ENCODE measurements around the gene MAGI3.
"Not testable (repeated sequence)": the region's sequence is repeated elsewhere in the genome, so short reads cannot be mapped to it uniquely, and the experiment has no call there.

MAGI3 gene

DNA sequence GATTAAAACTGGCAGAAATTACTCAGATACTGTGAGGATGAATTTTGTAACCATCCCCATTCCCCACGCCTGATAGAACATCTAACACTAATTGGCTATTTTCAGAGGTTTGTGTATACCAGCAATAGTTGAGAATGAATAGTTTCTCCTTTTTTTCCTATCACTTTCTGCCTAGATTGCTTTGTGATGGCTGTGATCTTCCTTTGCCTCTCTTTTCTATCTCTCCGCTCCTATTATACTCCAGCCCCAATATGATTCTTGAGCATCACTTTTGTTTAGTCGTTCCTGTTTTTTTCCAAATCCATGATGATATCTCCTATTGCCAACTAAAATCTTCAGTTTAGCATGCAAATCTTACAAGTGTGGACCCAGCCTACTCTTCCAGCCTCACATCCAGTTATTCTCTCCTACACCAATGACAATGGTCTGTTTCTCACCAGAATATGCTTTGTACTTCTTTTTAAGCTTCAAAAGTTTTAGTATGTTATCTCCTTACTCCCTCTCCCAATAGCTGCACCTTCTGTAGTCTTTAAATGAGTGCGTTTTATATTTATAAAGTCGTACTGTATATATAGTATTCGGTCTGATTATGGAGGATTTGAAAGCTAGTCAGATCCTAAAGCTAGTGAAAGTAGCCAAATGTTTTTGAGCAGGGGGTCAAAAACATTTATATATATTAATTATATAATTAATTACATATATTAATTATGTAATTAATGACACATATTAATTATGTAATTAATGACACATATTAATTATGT lies 25.2 kb downstream of the MAGI3 start:
- Histone ChIP-seq H4K91ac (ENCODE audit: low read depth, low read length, poor library complexity) (no peak overlapping the region), H3K4ac (ENCODE audit: low read length) (no peak overlapping the region), H2AFZ (ENCODE audit: low read length) (no peak overlapping the region), H3K4me3 (ENCODE audit: low read length in 2 of 2) (no peak overlapping the region), H3K27me3 (ENCODE audit: control insufficient read depth in 3 of 3, insufficient read depth in 3 of 3, low read depth in 1 of 3, low read length in 3 of 3) (no peaks in the 10 kb centered on the region), H2BK5ac (ENCODE audit: low read length) (no peak overlapping the region), H3K36me3 (replicated peaks in 1 of 2; ENCODE audit: control insufficient read depth in 2 of 2, insufficient read depth in 2 of 2, low read length in 2 of 2) (no peaks in the 10 kb centered on the region), H3K4me1 (ENCODE audit: control insufficient read depth in 2 of 2, insufficient read depth in 1 of 2, low read depth in 1 of 2, low read length in 2 of 2) (no peaks in the 10 kb centered on the region), H2BK12ac (ENCODE audit: low read length) (no peak overlapping the region), H2AK5ac (ENCODE audit: low read depth, low read length) (no peak overlapping the region), H3K23ac (ENCODE audit: low read depth, low read length, poor library complexity) (no peak overlapping the region), H3K18ac (ENCODE audit: low read length) (no peak overlapping the region), H3K79me1 (ENCODE audit: low read depth, low read length) (no peaks in the 10 kb centered on the region), H2BK120ac (ENCODE audit: low read depth, low read length) (no peak overlapping the region), H3K27ac (replicated peaks; ENCODE audit: low read length) (no peak overlapping the region), H3K14ac (ENCODE audit: low read length) (no peak overlapping the region), H3K4me2 (ENCODE audit: insufficient read depth, low read length, poor library complexity, severe bottlenecking) (no peak overlapping the region), H3K9me3 (replicated peaks in 1 of 2; ENCODE audit: control insufficient read depth in 2 of 2, insufficient read depth in 1 of 2, low read depth in 1 of 2, low read length in 2 of 2) (no peaks in the 10 kb centered on the region), H2BK15ac (ENCODE audit: low read length) (no peak overlapping the region), H4K8ac (ENCODE audit: low read depth, low read length) (no peak overlapping the region), H3K9ac (ENCODE audit: low read depth, low read length, poor library complexity) (no peak overlapping the region)
- no peak for DNase-seq (ENCODE audit: low spot score)
- no CpG with 5 or more reads among the region's 6 CpGs for WGBS, 2 donors (ENCODE audit: extremely low coverage in 2 of 2, insufficient read length in 2 of 2, insufficient replicate concordance in 1 of 2)

DNA sequence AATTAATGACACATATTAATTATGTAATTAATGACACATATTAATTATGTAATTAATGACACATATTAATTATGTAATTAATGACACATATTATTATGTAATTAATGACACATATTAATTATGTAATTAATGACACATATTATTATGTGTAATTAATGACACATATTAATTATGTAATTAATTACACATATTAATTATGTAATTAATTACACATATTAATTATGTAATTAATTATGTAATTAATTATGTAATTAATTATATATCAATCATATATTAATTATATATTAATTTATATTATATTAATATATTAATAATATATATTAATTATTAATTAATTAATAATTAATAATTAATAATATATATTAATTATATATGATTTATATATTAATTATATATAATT lies 25.8 kb downstream of the MAGI3 start:
- H3K4me2 ChIP-seq (ENCODE audit: insufficient read depth, low read length, poor library complexity, severe bottlenecking); H2AK5ac ChIP-seq (ENCODE audit: low read depth, low read length); H4K8ac ChIP-seq (ENCODE audit: low read depth, low read length); H3K23ac ChIP-seq (ENCODE audit: low read depth, low read length, poor library complexity); H3K4me3 ChIP-seq (ENCODE audit: low read length in 2 of 2); H3K9me3 ChIP-seq (replicated peaks in 1 of 2; ENCODE audit: control insufficient read depth in 2 of 2, insufficient read depth in 1 of 2, low read depth in 1 of 2, low read length in 2 of 2); H3K4ac ChIP-seq (ENCODE audit: low read length); H3K14ac ChIP-seq (ENCODE audit: low read length); H3K4me1 ChIP-seq (ENCODE audit: control insufficient read depth in 2 of 2, insufficient read depth in 1 of 2, low read depth in 1 of 2, low read length in 2 of 2); H3K36me3 ChIP-seq (replicated peaks in 1 of 2; ENCODE audit: control insufficient read depth in 2 of 2, insufficient read depth in 2 of 2, low read length in 2 of 2); H3K9ac ChIP-seq (ENCODE audit: low read depth, low read length, poor library complexity); DNase-seq (ENCODE audit: low spot score); H3K27me3 ChIP-seq (ENCODE audit: control insufficient read depth in 3 of 3, insufficient read depth in 3 of 3, low read depth in 1 of 3, low read length in 3 of 3); H4K91ac ChIP-seq (ENCODE audit: low read depth, low read length, poor library complexity); H2BK120ac ChIP-seq (ENCODE audit: low read depth, low read length); H2AFZ ChIP-seq (ENCODE audit: low read length); H3K79me1 ChIP-seq (ENCODE audit: low read depth, low read length); H2BK15ac ChIP-seq (ENCODE audit: low read length); H3K27ac ChIP-seq (replicated peaks; ENCODE audit: low read length); H2BK12ac ChIP-seq (ENCODE audit: low read length); H2BK5ac ChIP-seq (ENCODE audit: low read length); H3K18ac ChIP-seq (ENCODE audit: low read length): not testable (repeated sequence)

DNA sequence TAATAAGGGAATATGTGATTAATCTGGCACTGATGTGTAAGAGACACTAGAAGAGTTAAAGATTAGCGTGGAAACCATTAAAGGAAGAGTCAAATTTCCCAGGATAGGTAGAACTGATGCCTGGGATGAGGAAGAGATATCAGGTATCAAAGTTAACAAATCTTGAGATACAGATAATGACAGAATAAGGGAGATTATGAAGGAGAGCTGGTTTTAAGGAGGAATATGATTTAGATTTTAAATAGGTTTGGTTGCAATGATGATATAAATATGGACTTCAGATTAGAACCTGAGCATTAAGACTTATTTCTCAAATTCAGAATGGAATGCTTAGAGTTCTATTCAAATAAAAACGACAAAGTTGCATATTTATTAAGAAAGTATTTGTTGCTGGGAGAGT lies 26.2 kb downstream of the MAGI3 start:
- H3K79me1 ChIP-seq (ENCODE audit: low read depth, low read length), result no peaks in the 10 kb centered on the region
- no peak overlapping the region for H2BK5ac ChIP-seq (ENCODE audit: low read length)
- no peak overlapping the region for H3K9ac ChIP-seq (ENCODE audit: low read depth, low read length, poor library complexity)
- no peaks in the 10 kb centered on the region for H3K9me3 ChIP-seq (replicated peaks in 1 of 2; ENCODE audit: control insufficient read depth in 2 of 2, insufficient read depth in 1 of 2, low read depth in 1 of 2, low read length in 2 of 2)
- no peaks in the 10 kb centered on the region for H3K36me3 ChIP-seq (replicated peaks in 1 of 2; ENCODE audit: control insufficient read depth in 2 of 2, insufficient read depth in 2 of 2, low read length in 2 of 2)
- H3K27me3 ChIP-seq (ENCODE audit: control insufficient read depth in 3 of 3, insufficient read depth in 3 of 3, low read depth in 1 of 3, low read length in 3 of 3), result no peaks in the 10 kb centered on the region
- H2AFZ ChIP-seq (ENCODE audit: low read length), result no peak overlapping the region
- H2BK12ac ChIP-seq (ENCODE audit: low read length), result no peak overlapping the region
- H3K4ac ChIP-seq (ENCODE audit: low read length), result no peak overlapping the region
- H3K4me2 ChIP-seq (ENCODE audit: insufficient read depth, low read length, poor library complexity, severe bottlenecking), result no peak overlapping the region
- no peak overlapping the region for H3K14ac ChIP-seq (ENCODE audit: low read length)
- no peak overlapping the region for H3K18ac ChIP-seq (ENCODE audit: low read length)
- H3K4me3 ChIP-seq (ENCODE audit: low read length in 2 of 2), result no peak overlapping the region
- H2BK120ac ChIP-seq (ENCODE audit: low read depth, low read length), result no peak overlapping the region
- H2AK5ac ChIP-seq (ENCODE audit: low read depth, low read length), result no peak overlapping the region
- no CpG with 5 or more reads among the region's 2 CpGs for WGBS, 2 donors (ENCODE audit: extremely low coverage in 2 of 2, insufficient read length in 2 of 2, insufficient replicate concordance in 1 of 2)
- H3K23ac ChIP-seq (ENCODE audit: low read depth, low read length, poor library complexity), result no peak overlapping the region
- no peak overlapping the region for H2BK15ac ChIP-seq (ENCODE audit: low read length)
- H4K8ac ChIP-seq (ENCODE audit: low read depth, low read length), result no peak overlapping the region
- H3K27ac ChIP-seq (replicated peaks; ENCODE audit: low read length), result no peak overlapping the region
- H3K4me1 ChIP-seq (ENCODE audit: control insufficient read depth in 2 of 2, insufficient read depth in 1 of 2, low read depth in 1 of 2, low read length in 2 of 2), result no peaks in the 10 kb centered on the region
- no peak overlapping the region for H4K91ac ChIP-seq (ENCODE audit: low read depth, low read length, poor library complexity)
- DNase-seq (ENCODE audit: low spot score), result no peak

DNA sequence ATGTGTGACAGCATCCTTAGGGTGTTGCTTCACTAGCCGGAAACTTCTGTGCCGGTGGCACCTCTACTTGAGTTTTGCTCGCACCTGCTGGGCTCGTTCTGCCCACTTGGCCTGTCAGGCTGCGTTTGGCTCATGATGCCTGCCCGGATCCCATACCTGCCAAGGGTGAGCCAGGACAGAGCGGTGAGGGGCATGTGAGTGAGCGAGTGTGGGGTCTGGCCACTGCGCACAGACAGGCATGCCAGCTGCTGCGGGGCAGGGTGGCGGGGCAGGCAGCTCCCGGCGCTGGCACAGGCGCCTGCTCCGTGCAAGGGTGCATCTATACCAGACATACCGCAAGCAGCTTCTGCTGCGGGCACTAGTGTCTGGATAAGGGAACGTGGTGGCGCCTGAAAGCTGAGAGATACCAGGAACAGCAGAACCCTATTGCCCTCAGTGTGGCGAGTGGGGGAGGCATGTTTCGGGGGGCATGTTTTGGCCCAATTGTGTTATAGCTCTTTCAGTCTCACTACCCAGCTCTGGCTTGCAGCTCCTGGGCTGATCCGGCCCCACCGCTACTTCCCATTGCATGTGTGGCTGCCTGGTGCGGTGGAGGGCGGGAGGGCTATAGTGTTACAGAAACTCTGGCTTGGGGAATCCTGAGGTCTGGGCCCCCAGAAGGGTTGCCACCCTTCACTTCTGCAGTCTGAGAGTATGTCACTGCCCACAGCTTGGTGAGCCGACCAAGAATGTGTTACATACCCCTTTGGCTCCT lies 32.2 kb downstream of the MAGI3 start:
- H4K91ac ChIP-seq (ENCODE audit: low read depth, low read length, poor library complexity), result no peak overlapping the region
- H3K18ac ChIP-seq (ENCODE audit: low read length), result peak overlapping the region; percentile 80
- peaks cover 5% of the 10 kb centered on the region for H3K79me1 ChIP-seq (ENCODE audit: low read depth, low read length)
- DNase-seq (ENCODE audit: low spot score), result no peak
- peak overlapping the region; percentile 71 for H3K14ac ChIP-seq (ENCODE audit: low read length)
- no peak overlapping the region for H2BK15ac ChIP-seq (ENCODE audit: low read length)
- no peak overlapping the region for H3K4ac ChIP-seq (ENCODE audit: low read length)
- no peak overlapping the region for H2BK120ac ChIP-seq (ENCODE audit: low read depth, low read length)
- no CpG with 5 or more reads among the region's 26 CpGs for WGBS, 2 donors (ENCODE audit: extremely low coverage in 2 of 2, insufficient read length in 2 of 2, insufficient replicate concordance in 1 of 2)
- no peak overlapping the region for H2BK5ac ChIP-seq (ENCODE audit: low read length)
- no peak overlapping the region for H3K4me2 ChIP-seq (ENCODE audit: insufficient read depth, low read length, poor library complexity, severe bottlenecking)
- peaks cover 3 to 15% of the 10 kb centered on the region in 2 donors for H3K9me3 ChIP-seq (replicated peaks in 1 of 2; ENCODE audit: control insufficient read depth in 2 of 2, insufficient read depth in 1 of 2, low read depth in 1 of 2, low read length in 2 of 2)
- no peak overlapping the region for H4K8ac ChIP-seq (ENCODE audit: low read depth, low read length)
- H3K27me3 ChIP-seq (ENCODE audit: control insufficient read depth in 3 of 3, insufficient read depth in 3 of 3, low read depth in 1 of 3, low read length in 3 of 3), result no peaks in the 10 kb centered on the region
- peak overlapping the region; percentile 50 for H3K9ac ChIP-seq (ENCODE audit: low read depth, low read length, poor library complexity)
- H3K4me1 ChIP-seq (ENCODE audit: control insufficient read depth in 2 of 2, insufficient read depth in 1 of 2, low read depth in 1 of 2, low read length in 2 of 2), result no peaks in the 10 kb centered on the region
- no peak overlapping the region for H2AFZ ChIP-seq (ENCODE audit: low read length)
- H2BK12ac ChIP-seq (ENCODE audit: low read length), result no peak overlapping the region
- H3K4me3 ChIP-seq (ENCODE audit: low read length in 2 of 2), result no peak overlapping the region
- no peak overlapping the region for H2AK5ac ChIP-seq (ENCODE audit: low read depth, low read length)
- H3K36me3 ChIP-seq (replicated peaks in 1 of 2; ENCODE audit: control insufficient read depth in 2 of 2, insufficient read depth in 2 of 2, low read length in 2 of 2), result no peaks in the 10 kb centered on the region
- H3K23ac ChIP-seq (ENCODE audit: low read depth, low read length, poor library complexity), result peak overlapping the region; percentile 89
- no peak overlapping the region for H3K27ac ChIP-seq (replicated peaks; ENCODE audit: low read length)
